ENCODE results near the gene FSIP1.

DNA sequence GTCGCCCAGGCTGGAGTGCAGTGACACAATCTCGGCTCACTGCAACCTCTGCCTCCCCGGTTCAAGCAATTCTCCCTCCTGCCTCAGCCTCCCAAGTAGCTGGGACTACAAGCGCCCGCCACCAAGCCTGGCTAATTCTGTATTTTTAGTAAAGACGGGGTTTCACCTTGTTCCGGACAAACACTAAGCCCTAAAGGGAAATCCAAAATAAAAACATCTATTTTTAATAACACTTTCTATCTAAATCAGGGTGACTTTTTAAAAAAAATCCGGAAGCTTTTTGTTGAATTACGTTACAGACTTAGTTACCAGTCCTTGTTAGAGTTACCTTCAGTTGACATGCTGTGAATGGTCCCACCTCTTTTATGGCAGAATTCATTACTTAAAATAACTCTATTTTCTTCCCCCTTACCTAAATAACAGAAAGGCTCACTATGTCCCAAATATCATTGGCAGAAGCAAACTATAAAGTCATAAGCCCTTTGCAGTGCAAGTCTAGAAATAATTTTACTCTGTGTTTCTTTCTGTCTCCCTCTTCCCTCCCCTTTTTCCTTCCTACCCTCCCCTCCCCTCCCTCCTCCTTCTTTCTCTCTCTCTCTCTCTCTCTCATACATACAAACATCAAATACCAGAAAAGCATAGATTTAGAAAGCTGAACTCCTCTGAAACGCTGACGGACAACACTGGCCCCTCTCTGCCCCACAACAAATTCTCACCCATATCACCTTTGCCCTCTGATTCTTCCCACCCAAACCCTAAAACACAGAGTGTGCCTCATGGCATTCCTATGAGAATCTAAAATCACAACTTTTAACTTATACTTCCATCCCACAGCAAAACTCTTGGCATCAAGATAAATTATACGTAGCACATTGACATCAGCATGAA, 183.4 kb downstream of the FSIP1 start:
- TF ChIP-seq, protein P1, sequence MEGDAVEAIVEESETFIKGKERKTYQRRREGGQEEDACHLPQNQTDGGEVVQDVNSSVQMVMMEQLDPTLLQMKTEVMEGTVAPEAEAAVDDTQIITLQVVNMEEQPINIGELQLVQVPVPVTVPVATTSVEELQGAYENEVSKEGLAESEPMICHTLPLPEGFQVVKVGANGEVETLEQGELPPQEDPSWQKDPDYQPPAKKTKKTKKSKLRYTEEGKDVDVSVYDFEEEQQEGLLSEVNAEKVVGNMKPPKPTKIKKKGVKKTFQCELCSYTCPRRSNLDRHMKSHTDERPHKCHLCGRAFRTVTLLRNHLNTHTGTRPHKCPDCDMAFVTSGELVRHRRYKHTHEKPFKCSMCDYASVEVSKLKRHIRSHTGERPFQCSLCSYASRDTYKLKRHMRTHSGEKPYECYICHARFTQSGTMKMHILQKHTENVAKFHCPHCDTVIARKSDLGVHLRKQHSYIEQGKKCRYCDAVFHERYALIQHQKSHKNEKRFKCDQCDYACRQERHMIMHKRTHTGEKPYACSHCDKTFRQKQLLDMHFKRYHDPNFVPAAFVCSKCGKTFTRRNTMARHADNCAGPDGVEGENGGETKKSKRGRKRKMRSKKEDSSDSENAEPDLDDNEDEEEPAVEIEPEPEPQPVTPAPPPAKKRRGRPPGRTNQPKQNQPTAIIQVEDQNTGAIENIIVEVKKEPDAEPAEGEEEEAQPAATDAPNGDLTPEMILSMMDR (IDR thresholded peaks at IDR 0.05) = no peak
- TF ChIP-seq POLR2AphosphoS5 (IDR thresholded peaks at IDR 0.05) = no peak

All from upper lobe of left lung (tissue), 4 donors.